ENCODE results near the gene ANGPTL4.

GRCh38 chr19:8390617-8390981, 26.6 kb downstream of the ANGPTL4 start:
- TF ChIP-seq JUN (IDR thresholded peaks at IDR 0.05), result no peak
- TF ChIP-seq, protein P1, sequence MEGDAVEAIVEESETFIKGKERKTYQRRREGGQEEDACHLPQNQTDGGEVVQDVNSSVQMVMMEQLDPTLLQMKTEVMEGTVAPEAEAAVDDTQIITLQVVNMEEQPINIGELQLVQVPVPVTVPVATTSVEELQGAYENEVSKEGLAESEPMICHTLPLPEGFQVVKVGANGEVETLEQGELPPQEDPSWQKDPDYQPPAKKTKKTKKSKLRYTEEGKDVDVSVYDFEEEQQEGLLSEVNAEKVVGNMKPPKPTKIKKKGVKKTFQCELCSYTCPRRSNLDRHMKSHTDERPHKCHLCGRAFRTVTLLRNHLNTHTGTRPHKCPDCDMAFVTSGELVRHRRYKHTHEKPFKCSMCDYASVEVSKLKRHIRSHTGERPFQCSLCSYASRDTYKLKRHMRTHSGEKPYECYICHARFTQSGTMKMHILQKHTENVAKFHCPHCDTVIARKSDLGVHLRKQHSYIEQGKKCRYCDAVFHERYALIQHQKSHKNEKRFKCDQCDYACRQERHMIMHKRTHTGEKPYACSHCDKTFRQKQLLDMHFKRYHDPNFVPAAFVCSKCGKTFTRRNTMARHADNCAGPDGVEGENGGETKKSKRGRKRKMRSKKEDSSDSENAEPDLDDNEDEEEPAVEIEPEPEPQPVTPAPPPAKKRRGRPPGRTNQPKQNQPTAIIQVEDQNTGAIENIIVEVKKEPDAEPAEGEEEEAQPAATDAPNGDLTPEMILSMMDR (IDR thresholded peaks at IDR 0.05), result no peak

Data from A549 (cell line).